Left lung (tissue), 10 donors: ENCODE data around the gene SGMS2. TPM values are rescaled to one million over a fixed set of nuclear protein-coding genes. Genes with fewer than 3 reads are reported as not detected.

ENCODE experiments used
- ATAC-seq: fragments of 200-7000 bp; cut with Tn5 transposase; one replicate; pipeline ENCODE4 v1.9.1; 2020; ENCODE audit warnings: moderate library complexity
- DNase-seq, 4 donors: peaks; one replicate each; pipeline ENCODE4 v3.0.0-alpha.2; 2013 to 2020
- H3K27ac ChIP-seq, 2 donors: fragments of 200-600 bp; sonication (generic) in 1 of 2; one replicate each; pipeline versions ENCODE4 v1.5.0 to v1.8.0; 2020 to 2021
- H3K27me3 ChIP-seq, 2 donors: fragments of 200-600 bp; sonication (generic) in 1 of 2; one replicate each; pipeline versions ENCODE4 v1.5.0 to v1.8.0; 2020 to 2021
- H3K36me3 ChIP-seq, 2 donors: fragments of 200-600 bp; sonication (generic) in 1 of 2; one replicate each; pipeline versions ENCODE4 v1.5.0 to v1.8.0; 2020 to 2021
- H3K4me1 ChIP-seq, 2 donors: fragments of 200-600 bp; one replicate each; pipeline ENCODE4 v1.8.0; 2021
- H3K4me3 ChIP-seq, 2 donors: fragments of 200-600 bp; sonication (generic) in 1 of 2; one replicate each; pipeline versions ENCODE4 v1.5.0 to v1.8.0; 2020 to 2021; ENCODE audit warnings: mild to moderate bottlenecking in 1 of 2
- H3K9me3 ChIP-seq, 2 donors: fragments of 200-600 bp; sonication (generic) in 1 of 2; one replicate each; pipeline versions ENCODE4 v1.5.0 to v1.8.0; 2020 to 2021
- CTCF ChIP-seq, 2 donors: fragments of 200-600 bp; sonication (generic) in 1 of 2; IDR thresholded peaks; one replicate each; pipeline versions ENCODE4 v1.5.0 to v1.8.0; 2021; ENCODE audit warnings: antibody characterized with exemption in 2 of 2
- intact Hi-C, 2 donors: fragments of 100-400 bp; cut with DNase I; formaldehyde crosslinking; loops; one replicate each; pipeline versions ENCODE4 v1.11.2 to v1.14.2; 2022
- polyA plus RNA-seq, 6 donors: library from polyadenylated mRNA; unstranded; fragments of 120-200 nt; gene quantifications; one replicate each; pipeline ENCODE4 v1.2.1, GENCODE V29; 2013; ENCODE audit not compliant: insufficient read length in 6 of 6
- total RNA-seq, 2 donors: library from RNA; stranded (reverse); fragmentation: NEBNext Ultra II Directional; extraction: Animal tissue kit (Norgen Biotek cat#: 25700); gene quantifications; one replicate each; pipeline ENCODE4 v1.2.1, GENCODE V29; 2021
- donor health status: DM: no; HTN: yes; CAD: no.
- donor health status: DM: no; HTN: no; CAD: no.

The SGMS2 gene
- total and polyA plus RNA-seq, 8 donors = 11.7 to 106 (median 17.1) TPM

GRCh38 chr4:107891299-107891698 lies 66.6 kb downstream of the SGMS2 start:
- Histone ChIP-seq H3K4me3 (no peak overlapping the region), H3K27me3 (no peaks in the 10 kb centered on the region), H3K4me1 (peaks cover 0 to 12% of the 10 kb centered on the region in 2 donors), H3K9me3 (peaks cover 0 to 21% of the 10 kb centered on the region in 2 donors), H3K36me3 (no peaks in the 10 kb centered on the region), H3K27ac (no peak overlapping the region)
- no peak for TF ChIP-seq CTCF (IDR thresholded peaks at IDR 0.05)
- ATAC-seq = no peak
- intact Hi-C loops = no loop called here
- no peak for DNase-seq

- Histone ChIP-seq H3K9me3 (peaks cover 0 to 2% of the 10 kb centered on the region in 2 donors), H3K36me3 (no peaks in the 10 kb centered on the region), H3K27ac (no peak overlapping the region), H3K4me3 (no peak overlapping the region), H3K27me3 (no peaks in the 10 kb centered on the region), H3K4me1 (peaks cover 7 to 18% of the 10 kb centered on the region in 2 donors)
- DNase-seq (no peak), ATAC-seq (no peak)
- intact Hi-C loops = no loop called here
- TF ChIP-seq CTCF (IDR thresholded peaks at IDR 0.05) = no peak
These were observed 68.7 kb downstream of the SGMS2 start for GRCh38 chr4:107893171-107894137.

GRCh38 chr4:107894138-107894603 lies 69.4 kb downstream of the SGMS2 start:
- intact Hi-C loops = no loop called here
- DNase-seq (no peak), ATAC-seq (no peak)
- no peaks in the 10 kb centered on the region for H3K27me3 ChIP-seq
- H3K27ac ChIP-seq = no peak overlapping the region
- no peak for TF ChIP-seq CTCF (IDR thresholded peaks at IDR 0.05)
- H3K4me3 ChIP-seq = no peak overlapping the region
- H3K36me3 ChIP-seq = no peaks in the 10 kb centered on the region
- H3K9me3 ChIP-seq = no peaks in the 10 kb centered on the region
- H3K4me1 ChIP-seq = peaks cover 7 to 18% of the 10 kb centered on the region in 2 donors

GRCh38 chr4:107896158-107896645 lies 71.5 kb downstream of the SGMS2 start:
- peak in 1 of 4 donors; percentile 22 for DNase-seq
- ATAC-seq = peak; percentile 90
- intact Hi-C loops = no loop called here

More at GRCh38 chr4:107896158-107896645, 71.5 kb downstream of the SGMS2 start:
- no peak for TF ChIP-seq CTCF (IDR thresholded peaks at IDR 0.05)
- Histone ChIP-seq H3K9me3 (no peaks in the 10 kb centered on the region), H3K4me1 (peaks cover 7 to 18% of the 10 kb centered on the region in 2 donors), H3K36me3 (peaks cover 0 to 10% of the 10 kb centered on the region in 2 donors), H3K27ac (peak overlapping the region; percentile 28 to 56), H3K27me3 (no peaks in the 10 kb centered on the region), H3K4me3 (no peak overlapping the region)
